Right lung (tissue), 5 donors: ENCODE data around the gene MAP3K8. TPM values are rescaled to one million over a fixed set of nuclear protein-coding genes. Genes with fewer than 3 reads are reported as not detected.

Source experiments
- DNase-seq, 2 donors: peaks; one replicate each; pipeline ENCODE4 v3.0.0-alpha.2; 2013
- polyA plus RNA-seq, 5 donors: library from polyadenylated mRNA; unstranded; fragments of 120-200 nt; gene quantifications; one replicate each; pipeline versions ENCODE4 v1.2.1 to v1.2.3, GENCODE V29; 2013; ENCODE audit warnings: inconsistent platforms in 1 of 5, low replicate concordance in 1 of 5; ENCODE audit not compliant: insufficient read length in 5 of 5, insufficient read depth in 1 of 5

The MAP3K8 gene
- polyA plus RNA-seq, 5 donors = 8.6 to 12.0 (median 10.5) TPM

DNA sequence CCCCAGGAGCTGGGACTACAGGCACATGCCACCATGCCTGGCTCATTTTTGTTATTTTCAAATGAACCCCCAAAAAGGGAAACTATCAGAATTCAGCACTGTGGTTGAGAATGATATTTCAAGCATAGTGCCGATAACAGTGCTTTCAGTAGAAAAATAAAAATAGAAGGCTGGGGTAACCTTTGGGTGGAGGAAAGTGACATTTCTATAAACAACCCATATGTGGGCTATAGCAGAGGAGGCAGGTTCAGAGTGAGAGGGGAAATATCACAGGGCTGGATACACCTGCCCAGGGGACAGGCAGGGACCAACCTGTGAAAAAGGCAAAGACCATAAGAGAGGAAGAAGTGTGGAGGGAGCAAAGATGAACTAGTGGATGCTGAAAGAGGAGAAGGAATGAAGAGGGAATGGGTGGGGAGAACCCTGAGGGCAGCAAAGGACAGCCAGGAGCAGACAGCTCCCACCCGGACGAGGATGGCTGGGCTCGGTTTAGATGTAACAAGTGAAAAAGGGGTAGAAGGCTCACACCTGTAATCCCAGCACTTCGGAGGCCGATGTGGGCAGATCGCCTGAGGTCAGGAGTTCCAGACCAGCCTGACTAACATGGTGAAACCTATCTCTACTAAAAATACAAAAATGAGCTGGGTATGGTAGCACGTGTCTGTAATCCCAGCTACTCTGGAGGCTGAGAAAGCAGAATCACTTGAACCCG is 56.5 kb downstream of the MAP3K8 start:
- DNase-seq = no peak

DNA sequence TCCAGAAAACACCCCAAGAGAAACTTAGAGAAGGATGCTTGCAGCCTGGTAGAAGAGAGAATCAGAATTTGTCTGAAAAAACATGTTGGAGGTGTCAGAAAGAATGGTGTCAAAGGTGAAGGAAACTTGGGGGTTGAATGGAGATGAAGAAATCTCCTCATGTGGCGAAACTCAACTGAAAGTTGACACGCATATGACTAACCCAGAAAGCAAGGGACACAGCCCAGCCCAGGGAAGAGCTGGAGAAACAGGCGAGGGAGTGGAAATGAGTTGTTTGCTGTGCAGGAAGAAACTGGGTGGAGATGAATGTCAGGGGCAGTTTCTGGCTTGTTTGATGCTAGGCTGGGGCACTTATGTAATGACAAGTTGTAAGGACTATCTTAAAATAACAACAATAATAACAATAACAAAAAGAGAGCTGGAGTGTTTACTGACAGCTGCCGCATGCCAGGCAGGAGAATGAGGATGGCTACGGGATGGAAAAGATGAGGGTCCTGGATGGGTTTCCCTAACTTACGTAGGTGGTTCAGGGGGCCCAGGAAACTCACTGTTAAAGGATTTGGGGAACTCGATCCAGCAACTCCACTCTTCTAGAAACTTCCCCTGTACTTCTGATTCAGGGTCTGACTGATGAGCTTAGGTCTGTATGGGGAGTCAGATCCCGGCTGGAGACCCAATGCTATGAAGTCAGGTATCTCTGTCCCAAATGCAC is 57.4 kb downstream of the MAP3K8 start:
- no peak for DNase-seq

DNA sequence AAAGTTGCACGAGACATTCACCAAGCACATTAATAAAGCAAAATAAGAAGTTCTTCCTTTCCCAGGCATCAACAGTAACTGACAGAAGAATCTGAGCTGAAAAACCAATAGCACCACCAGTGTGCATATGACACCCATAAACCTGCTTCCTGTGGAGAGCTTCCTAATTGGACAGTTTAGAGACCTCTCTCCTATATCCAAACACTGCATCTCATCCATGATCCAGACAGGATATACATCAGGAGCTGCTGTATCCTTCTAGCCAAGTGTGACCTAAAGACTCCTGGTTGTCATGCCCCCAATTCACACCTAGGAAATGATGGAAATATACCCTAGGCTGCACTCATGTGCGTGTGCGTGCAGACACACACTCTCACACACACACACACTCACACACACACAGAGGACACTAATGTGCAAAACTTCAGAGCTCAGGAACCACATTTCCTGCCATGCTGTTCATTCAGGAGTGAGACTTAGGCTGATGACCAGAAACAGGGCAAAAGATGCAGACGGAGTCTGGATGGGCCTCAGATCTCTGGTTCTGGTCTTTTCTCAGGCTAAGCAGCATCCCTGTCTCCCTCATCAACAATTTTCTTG is 58.0 kb downstream of the MAP3K8 start:
- DNase-seq = no peak

DNA sequence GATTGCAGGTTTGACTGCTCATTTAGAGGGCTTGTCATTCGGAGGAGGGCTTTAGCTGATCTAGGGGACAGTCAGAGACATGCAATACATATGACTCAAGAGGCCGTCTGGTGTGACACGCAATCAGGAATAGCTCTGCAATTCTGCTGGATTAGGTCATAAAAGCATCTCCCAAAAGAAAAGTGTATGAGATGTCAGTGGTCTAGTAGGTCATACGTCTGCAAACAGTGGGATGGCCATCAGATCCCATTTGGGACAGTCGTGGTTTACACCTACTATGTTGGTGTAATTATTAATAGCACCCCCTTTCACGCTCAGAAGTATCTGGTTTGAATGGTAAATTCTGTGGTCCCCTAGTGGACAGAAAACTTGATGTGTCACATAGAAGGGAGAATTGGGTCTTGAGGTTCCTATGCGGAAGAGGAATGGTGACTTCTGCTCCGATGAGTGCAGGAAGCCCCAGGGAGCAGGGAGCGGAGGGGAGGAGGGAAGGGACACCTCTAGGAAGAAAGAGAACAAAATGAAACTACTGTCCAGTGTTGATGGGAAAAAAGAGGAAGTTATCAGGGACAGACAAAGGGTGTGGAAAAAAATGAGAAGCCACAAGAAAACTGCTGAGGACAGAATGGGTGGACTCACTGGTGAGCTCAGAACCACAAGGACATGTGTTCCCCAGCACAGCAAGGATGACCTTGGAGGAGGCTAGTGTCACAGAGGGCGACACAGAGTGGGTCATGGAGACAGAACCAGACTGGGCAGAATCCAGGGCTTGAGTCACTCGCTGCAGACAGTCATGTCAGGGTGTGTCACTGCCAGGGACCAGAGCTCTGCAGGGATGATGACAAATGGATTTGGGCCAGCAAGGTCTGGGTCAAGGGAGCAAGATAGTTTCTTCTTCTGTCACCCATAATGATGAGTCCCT is 59.9 kb downstream of the MAP3K8 start:
- no peak for DNase-seq

DNA sequence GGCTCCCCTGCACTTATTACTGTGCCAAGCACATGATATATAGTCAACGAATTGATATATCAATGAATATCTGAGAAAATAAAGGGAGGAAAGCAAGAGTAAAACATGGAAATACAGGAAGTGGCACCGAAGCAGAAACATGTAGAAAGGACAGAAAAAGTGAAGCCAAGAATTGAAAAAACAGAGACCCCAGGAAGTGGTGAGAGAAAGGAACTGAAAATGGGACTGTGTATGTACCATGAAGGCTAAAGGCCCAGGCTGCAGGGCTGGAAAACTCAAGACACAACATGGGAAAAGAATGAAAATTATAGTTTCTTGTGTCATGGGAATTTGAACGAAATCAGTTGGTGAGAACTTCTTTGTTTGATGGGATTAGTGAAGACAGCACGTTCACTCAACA is 60.6 kb downstream of the MAP3K8 start:
- DNase-seq = no peak

DNA sequence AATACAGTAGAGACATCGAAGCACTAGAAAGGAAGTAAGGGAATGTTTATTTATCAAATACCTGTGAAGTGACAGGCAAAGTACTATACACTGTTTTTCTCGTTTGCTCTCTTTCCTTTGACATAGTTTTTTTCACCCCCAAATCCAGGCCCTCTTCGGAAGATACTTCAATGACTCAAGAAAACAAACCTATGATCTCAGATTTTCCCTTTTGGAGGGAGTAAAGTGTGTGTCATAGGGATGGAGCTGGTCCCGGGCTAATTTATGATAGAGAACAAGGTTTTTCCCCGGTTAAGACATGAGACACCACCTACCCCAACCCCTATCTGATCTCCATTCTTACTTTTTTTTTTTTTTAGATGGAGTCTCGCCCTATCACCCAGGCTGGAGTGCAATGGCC is 61.7 kb downstream of the MAP3K8 start:
- no peak for DNase-seq

DNA sequence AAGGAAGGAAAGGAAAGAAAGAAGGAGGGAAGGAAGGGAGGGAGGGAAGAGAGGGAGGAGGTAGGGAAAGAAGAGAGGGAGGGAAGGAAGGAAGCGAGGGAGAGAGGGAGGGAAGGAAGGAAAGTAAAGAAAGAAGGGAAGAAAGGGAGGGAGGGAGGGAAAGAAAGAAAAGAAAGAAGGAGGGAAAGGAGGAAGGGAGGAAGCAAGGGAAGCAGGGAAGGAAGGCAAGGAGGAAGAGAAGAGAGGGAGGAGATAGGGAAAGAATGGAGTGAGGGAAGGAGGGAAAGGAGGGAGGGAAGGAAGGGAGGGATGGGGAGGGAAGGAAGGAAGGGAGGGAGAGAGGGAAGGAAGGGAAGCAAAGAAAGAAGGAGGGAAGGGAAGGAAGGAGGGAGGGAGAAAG is 65.8 kb downstream of the MAP3K8 start:
- DNase-seq = no peak

DNA sequence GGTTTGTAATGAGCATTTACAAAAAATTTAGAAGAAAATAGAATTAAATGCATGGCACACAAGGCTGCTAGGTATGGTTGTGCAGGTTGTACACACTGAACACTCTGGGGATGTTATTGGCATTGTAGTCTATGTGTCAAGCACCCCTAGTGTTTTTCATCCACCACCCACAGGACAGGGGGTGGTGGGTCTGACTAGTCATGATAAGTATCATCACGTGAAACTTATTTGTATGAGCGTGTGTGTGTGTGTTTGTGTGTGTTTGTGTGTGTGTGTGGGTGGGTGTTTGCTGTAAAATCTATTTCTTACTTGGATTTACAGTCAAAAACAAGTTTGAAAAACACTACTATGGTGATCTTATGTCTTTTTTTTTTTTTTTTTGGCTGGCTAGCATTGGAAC is 66.5 kb downstream of the MAP3K8 start:
- DNase-seq = no peak

DNA sequence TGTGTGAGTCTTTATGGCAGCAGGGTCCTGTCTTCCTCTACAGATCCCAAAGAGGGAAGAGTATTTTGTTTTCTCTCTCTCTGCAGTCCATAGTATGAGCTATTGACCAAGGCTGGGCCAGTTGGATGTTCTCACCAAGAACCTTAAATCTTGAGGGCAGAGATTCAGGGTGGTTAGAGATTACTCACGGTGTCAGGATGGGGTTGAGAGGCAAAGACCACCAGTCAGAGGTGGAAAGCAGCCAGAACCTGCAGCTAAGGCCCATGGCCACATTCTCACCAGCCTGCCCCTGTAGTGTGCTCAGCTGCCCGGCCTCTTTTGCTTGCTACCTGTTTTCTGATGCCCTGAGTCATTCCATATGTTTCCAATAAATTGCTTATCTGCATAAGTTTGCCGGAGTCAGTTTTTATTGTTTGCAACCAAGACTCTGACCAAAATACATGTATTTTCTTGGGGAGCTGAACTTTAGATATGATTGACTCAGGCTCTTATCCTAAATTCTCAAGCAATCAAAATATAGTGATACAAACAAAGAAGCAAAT is 67.0 kb downstream of the MAP3K8 start:
- no peak for DNase-seq

DNA sequence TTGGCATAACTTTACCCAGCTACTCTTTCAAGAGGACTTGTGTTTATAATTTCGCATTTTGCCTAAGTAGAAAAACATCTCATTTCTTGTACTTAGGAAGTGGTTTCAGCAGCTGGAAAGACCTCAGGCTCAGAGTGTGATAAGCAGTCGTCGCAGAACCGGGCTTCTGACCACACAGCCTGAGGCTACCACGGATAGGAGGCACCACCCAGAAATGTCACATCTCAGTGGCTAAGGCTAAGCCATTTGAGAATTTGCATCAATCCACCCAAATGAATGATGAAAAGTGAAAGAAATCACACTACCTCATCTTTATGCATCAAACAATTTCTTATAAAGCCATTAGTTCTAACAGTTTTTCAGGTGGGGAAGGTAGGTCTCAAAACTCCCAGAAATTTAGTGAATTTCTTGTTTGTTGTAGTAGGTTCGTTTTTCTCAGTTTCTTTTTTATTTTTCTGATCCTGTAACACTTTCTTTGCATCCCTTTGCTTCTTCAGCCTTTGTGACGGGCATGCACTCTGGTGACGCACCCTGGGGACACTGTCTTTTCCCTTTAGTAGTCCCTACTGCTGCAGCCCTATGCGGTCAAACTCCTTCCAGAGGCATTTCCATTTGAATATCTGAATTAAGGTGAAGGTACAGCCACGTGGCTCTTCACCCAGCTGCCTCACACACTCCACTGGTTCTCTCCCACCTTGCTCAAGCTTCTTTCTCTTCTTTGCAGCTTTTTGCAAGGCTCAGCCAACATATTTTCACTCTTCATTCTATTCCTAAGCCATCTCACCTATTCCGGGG is 68.5 kb downstream of the MAP3K8 start:
- no peak for DNase-seq

DNA sequence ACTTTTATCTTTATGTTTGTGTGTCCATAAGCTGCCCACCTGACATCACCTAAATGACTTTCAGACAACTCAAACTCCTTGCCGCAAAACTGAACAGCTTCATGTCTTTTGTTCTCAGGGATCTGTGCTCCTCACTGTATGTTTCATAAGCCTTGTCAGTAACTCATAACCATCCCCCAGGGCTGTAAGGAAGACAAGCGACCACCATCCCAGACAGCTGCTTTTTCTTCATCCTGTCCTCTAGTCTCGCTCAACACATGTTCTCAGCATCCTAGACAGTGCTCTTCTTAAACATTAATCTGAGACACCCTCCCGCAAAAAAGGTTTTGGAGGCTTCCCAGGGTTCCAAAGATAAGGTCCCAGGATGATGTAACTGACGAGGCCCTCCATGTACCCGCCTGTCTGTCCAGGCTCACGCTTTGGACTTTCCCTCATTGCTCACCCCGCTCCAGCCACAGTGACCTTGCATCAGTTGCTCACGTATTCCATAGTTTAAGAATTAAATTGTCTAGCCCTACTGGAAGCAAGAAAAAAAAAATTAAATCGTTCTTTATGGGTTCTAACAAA is 69.8 kb downstream of the MAP3K8 start:
- no peak for DNase-seq

DNA sequence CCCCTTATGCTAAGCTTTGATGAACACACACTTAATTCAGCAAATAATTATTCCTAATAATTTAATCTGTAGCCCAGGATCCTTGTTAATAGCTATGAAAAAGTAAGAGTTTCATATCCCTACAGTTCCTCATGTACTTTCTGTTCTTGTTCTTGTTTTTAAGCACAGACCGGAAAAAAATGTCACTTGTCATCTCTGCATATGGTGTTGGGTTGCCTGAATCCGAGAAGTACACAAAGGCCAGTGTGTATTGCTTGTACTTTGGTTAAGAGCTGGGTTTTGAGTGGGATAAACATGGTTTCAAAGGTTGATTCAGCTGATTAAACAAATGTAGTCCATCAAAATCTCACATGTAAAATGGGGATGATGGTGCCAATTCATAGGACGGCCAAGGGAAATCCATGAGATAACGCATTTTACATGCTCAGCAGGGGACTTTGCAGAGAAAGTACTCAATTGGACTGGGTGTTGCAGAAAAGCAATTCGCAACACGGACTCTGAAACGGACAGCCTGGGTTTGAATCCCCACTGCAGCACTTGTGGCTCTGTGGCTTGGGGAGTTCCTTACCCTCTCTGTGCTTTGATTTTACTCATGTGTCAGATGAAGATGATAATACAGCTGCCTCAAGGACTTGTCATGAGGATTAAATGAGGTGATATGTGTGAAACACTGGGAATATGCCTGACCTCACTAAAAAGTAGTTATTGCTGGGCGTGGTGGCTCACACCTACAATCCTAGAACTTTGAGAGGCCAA is 71.7 kb downstream of the MAP3K8 start:
- no peak for DNase-seq

DNA sequence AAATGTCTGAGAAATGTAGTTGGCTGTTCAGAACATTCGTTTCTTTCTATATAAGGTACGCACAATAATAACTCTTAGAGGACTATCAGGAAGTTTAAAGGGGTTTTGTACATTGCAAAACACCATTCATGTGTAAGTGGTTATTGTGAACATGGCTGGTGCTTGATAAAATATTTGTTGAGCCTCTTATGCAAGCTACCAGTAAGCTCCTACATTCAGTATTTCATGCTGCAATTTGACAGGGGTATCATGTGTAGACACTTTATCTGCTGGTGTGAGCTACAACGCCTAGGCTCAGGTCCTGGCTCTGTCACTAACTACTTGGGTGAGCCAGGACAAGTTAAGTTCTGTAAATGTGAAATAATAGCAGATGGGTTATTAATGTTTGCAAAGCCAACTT is 75.5 kb downstream of the MAP3K8 start:
- DNase-seq = no peak

DNA sequence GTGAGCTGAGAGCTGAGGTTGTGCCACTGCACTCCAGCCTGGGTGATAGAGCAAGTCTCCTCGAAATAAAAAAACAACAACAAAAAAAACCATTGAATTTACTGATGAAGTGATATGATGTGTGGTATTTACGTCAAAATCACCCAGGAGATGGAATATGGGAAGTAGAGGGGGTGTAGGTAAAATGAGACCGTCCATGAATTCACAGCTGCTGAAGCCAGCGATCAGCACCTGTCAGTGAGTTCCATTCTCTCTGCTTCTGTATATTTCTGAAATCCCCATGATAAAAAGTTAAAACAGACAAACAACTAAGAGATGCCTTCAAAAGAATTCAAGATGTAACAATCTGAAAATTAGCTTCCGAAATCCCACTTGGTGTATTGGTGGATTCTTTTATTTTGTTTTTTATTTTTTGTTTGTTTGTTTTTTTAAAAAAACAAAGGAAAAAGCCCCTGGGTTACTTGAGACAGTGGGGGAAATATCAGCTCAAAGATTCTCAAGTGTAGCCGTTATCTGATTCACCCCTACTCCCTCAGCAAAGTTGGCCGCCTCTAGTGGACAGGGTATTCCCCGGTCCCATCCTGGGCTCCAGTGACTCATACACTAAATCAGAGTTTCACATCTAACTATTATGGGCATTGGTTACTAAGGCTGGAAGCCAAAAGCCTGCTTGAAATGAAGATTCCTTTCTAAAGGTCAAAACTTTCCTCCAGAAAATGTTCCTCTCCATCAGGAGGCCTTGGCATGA is 76.4 kb downstream of the MAP3K8 start:
- DNase-seq = no peak

DNA sequence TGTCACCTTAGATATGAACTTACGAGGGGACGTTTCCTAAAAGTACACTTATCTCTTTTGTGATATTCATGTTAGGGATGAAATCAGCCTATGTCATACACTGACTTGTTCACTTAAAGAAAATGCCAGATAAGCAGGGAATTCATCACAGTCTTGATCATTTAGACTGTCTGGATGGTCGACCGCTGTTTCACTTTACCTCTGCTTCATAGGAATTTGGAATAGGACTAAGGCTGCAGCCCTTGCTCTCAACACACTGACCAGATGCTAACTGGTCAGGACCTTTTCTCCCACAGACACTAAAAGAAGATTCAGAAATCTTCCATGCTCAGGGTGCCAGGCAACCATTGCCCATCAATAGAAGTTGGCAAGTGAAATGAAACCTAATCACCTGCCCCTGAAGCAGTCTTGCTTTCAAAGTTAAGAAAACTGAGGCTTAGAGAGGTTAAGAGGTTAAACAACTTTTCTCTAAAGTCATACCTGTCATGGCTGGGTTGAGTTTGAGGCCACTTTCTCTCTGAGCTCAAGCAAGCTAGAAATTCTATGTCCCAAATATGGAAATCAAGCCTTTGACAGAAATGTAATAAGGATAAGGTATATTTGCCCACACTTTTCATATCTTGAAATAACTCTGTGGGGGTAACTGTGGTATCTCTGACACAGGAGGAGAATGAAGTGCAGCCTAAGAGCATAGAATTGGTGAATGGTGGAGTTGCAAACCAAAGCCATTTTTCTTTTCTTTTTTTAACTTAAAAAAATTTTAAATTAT is 77.1 kb downstream of the MAP3K8 start:
- DNase-seq = no peak
